IMR-90 (cell line): ENCODE measurements around the gene TKFC.

ENCODE experiments used
- BHLHE40 ChIP-seq: fragments of 150-350 bp; IDR thresholded peaks from 2 replicates; pipeline ENCODE4 v1.6.1; 2016; ENCODE audit warnings: mild to moderate bottlenecking, low read depth, low read length
- POLR2A ChIP-seq: IDR thresholded peaks from 2 replicates; pipeline ENCODE4 v1.6.1; 2012; ENCODE audit warnings: mild to moderate bottlenecking, low read depth, low read length
- RFX5 ChIP-seq: IDR thresholded peaks from 2 replicates; pipeline ENCODE4 v1.8.0; 2012; ENCODE audit warnings: low read depth, mild to moderate bottlenecking, low read length, moderate library complexity
- SMC3 ChIP-seq: fragments of 150-350 bp; IDR thresholded peaks from 2 replicates; pipeline ENCODE4 v1.6.1; 2016; ENCODE audit warnings: low read depth, mild to moderate bottlenecking, antibody characterized with exemption, low read length, moderate library complexity
- TF ChIP-seq, protein P1 (sequence below): conservative IDR thresholded peaks from 2 replicates; pipeline ENCODE4 v1.5.1; 2012; ENCODE audit warnings: mild to moderate bottlenecking, low read depth, low read length, improper control_type of control experiment

DNA sequence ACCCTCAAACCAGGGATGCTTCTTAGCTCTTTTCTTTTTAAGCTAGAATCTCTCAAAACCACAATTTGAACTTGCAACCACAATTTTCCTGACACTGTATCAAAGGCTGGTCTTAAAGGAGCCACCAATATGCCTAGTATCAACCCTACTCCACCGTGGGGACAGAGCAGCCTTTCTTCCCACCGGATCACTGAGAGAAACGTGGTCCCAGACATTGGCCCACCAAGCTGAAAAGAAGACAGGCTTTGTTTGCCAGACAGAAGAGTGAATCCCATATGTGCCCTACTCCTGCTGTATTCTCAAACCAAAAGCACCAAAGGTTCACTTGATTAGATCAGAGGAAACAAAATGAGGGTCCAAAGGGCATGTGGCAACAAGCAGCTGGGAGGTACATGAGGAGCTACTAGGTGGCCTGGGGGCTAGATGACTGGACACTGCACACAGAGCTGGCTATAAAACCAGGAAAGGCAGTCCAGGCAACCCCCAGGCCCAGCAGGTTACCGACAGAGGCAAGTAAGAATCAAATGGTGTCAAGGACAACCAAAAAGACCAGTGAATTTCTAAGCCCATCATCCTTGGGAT is 34.3 kb upstream of the TKFC start:
- TF ChIP-seq, protein P1, sequence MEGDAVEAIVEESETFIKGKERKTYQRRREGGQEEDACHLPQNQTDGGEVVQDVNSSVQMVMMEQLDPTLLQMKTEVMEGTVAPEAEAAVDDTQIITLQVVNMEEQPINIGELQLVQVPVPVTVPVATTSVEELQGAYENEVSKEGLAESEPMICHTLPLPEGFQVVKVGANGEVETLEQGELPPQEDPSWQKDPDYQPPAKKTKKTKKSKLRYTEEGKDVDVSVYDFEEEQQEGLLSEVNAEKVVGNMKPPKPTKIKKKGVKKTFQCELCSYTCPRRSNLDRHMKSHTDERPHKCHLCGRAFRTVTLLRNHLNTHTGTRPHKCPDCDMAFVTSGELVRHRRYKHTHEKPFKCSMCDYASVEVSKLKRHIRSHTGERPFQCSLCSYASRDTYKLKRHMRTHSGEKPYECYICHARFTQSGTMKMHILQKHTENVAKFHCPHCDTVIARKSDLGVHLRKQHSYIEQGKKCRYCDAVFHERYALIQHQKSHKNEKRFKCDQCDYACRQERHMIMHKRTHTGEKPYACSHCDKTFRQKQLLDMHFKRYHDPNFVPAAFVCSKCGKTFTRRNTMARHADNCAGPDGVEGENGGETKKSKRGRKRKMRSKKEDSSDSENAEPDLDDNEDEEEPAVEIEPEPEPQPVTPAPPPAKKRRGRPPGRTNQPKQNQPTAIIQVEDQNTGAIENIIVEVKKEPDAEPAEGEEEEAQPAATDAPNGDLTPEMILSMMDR: no peak
- no peak for TF ChIP-seq POLR2A
- no peak for TF ChIP-seq RFX5
- no peak for TF ChIP-seq BHLHE40
- TF ChIP-seq SMC3: no peak
